NCI-H1092 (cell line): ENCODE results near the gene NEMF.
"Not testable (repeated sequence)": the region's sequence is repeated elsewhere in the genome, so short reads cannot be mapped to it uniquely, and the experiment has no call there.

Experiments
- DNase-seq: peaks from one replicate; lab custom pipeline; 2025; lab: John Stamatoyannopoulos, UW

The NEMF gene

DNA sequence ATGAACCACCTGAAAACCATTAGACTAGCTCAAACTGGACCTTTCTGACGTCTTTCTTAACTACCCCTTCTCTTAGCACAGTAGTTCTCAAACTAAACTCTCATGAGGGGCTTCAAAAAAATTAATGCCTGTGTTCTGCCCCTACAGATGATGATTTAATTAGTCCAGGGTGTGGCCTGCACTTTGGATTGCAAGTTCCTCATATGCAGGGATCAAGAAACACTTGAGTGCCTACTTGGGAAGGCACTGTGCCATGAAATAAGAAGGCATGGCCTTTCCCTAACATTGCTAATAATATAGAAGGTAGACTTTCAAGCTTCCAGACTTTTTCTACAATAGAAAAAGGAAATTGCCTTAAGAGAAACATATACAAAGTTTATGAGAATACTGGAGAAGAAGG, 107.4 kb downstream of the NEMF start:
- no peak for DNase-seq

DNA sequence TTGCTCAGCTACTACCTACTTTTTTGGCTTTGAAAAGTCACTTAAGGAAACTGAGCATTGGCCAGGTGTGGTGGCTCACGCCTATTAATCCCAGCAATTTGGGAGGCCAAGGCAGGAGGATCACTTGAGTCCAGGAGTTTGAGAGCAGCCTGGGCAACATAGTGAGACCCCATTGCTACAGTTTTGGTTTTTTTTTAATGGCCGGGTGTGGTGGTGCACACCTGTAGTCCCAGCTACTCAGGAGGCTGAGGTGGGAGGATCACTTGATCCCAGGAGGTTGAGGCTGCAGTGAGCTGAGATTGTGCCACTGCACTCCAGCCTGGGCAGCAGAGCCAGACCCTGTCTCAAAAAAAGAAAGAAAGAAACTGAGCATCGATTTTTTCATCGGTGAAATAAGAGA, 116.9 kb downstream of the NEMF start:
- DNase-seq: not testable (repeated sequence)

DNA sequence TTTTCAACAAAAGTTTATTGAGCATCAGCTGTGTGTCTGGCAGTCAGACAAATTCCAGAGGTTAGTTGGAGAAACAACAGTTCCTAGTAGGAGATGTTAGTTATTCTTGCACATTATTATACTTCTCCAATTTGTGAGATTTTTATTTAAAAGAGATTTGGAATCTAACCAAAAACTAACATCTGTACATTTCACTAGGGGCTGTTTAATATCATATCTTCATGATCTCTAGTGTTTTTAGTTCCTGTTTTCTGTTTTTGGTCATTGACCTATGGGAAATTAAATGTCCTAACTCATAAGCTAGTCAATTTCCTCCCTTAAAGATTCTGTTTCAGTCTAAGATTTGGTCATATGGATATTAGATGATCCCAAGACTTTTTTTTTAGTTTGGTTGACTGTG, 118.8 kb downstream of the NEMF start:
- DNase-seq: no peak

DNA sequence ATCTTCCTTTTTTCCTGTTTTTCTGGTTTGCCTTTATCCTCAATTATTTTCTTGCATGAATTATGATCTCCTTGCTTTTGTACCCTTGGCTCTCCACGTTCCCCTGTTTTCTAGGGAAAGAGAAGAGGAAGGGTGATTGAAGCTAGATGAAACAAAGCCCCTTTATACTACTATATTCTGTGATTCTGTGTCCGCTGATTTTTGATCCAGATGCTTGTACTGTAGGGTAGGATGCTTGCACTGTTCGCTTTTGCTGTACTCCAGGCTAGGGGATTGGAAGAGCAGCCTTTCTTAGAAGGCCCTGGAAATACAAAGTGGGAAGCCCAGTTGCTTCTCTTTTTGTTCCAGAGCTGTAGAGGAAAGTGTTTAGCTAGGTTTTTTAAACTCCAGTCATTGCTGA, 119.7 kb downstream of the NEMF start:
- no peak for DNase-seq
